Hepatocyte (in vitro differentiated cells): ENCODE data around the gene COL2A1. TPM values are rescaled to one million over a fixed set of nuclear protein-coding genes. Genes with fewer than 3 reads are reported as not detected.

ENCODE experiments used
- DNase-seq: peaks from one replicate; pipeline ENCODE4 v3.0.0-alpha.2; 2016; ENCODE audit warnings: low spot score
- H2AFZ ChIP-seq: fragments of 200-600 bp; sonication (generic); 2 replicates; pipeline ENCODE4 v1.6.0; 2016; ENCODE audit warnings: antibody characterized with exemption, mild to moderate bottlenecking
- H3K27ac ChIP-seq: fragments of 200-600 bp; sonication (generic); 2 replicates; pipeline ENCODE4 v1.5.1; 2016; ENCODE audit warnings: mild to moderate bottlenecking
- H3K27me3 ChIP-seq: fragments of 200-600 bp; sonication (generic); 2 replicates; pipeline ENCODE4 v1.6.1; 2016
- H3K36me3 ChIP-seq: fragments of 200-600 bp; sonication (generic); replicated peaks from 2 replicates; pipeline ENCODE4 v1.5.1; 2016; ENCODE audit warnings: low read depth; ENCODE audit not compliant: insufficient read depth
- H3K4me1 ChIP-seq: fragments of 200-600 bp; sonication (generic); 2 replicates; pipeline ENCODE4 v1.5.1; 2016; ENCODE audit warnings: mild to moderate bottlenecking, moderate library complexity; ENCODE audit not compliant: insufficient read depth
- H3K4me2 ChIP-seq: fragments of 200-600 bp; sonication (generic); 2 replicates; pipeline ENCODE4 v1.6.0; 2016
- H3K4me3 ChIP-seq: fragments of 200-600 bp; sonication (generic); 2 replicates; pipeline ENCODE4 v1.5.1; 2016; ENCODE audit warnings: mild to moderate bottlenecking
- H3K79me2 ChIP-seq: fragments of 200-600 bp; sonication (generic); 2 replicates; pipeline ENCODE4 v1.6.0; 2017; ENCODE audit warnings: mild to moderate bottlenecking
- H3K9me2 ChIP-seq: fragments of 200-600 bp; sonication (generic); replicated peaks from 2 replicates; pipeline ENCODE4 v1.6.0; 2017; ENCODE audit warnings: mild to moderate bottlenecking; ENCODE audit not compliant: insufficient read depth
- H3K9me3 ChIP-seq: fragments of 200-600 bp; sonication (generic); 2 replicates; pipeline ENCODE4 v1.5.1; 2016; ENCODE audit warnings: low read depth, mild to moderate bottlenecking
- H4K20me1 ChIP-seq: fragments of 200-600 bp; sonication (generic); 2 replicates; pipeline ENCODE4 v1.6.0; 2016; ENCODE audit warnings: mild to moderate bottlenecking; ENCODE audit not compliant: insufficient read depth, poor library complexity, severe bottlenecking
- CTCF ChIP-seq: fragments of 200-600 bp; sonication (generic); IDR thresholded peaks from 2 replicates; pipeline ENCODE4 v1.5.1; 2016; ENCODE audit warnings: antibody characterized with exemption, mild to moderate bottlenecking; ENCODE audit not compliant: poor library complexity
- EZH2 ChIP-seq: fragments of 200-600 bp; sonication (generic); IDR thresholded peaks from 2 replicates; pipeline ENCODE4 v1.6.1; 2016; ENCODE audit warnings: antibody characterized with exemption, mild to moderate bottlenecking, borderline replicate concordance
- EZH2phosphoT487 ChIP-seq: fragments of 200-600 bp; sonication (generic); IDR thresholded peaks from one replicate; pipeline ENCODE4 v1.6.1; 2018; ENCODE audit warnings: antibody characterized with exemption, mild to moderate bottlenecking, low read depth, moderate library complexity; ENCODE audit not compliant: unreplicated experiment, severe bottlenecking
- WGBS: methylation state at CpG from one replicate; pipeline ENCODE4 v1.1.6; 2016; ENCODE audit warnings: low lambda C conversion rate; ENCODE audit errors: missing lambda C conversion rate; 5-methylcytosine and 5-hydroxymethylcytosine counted together
- polyA plus RNA-seq: library from polyadenylated mRNA; unstranded; fragments of >200 nt; fragmentation: Nextera tagmentation; extraction: Ambion mirVana; gene quantifications from 2 replicates; pipeline ENCODE4 v1.2.1, GENCODE V29; 2016
- total RNA-seq: library from RNA; depleted of rRNA; stranded (reverse); fragments of >200 nt; gene quantifications from 2 replicates; pipeline ENCODE4 v1.2.3, GENCODE V29; 2014

COL2A1 gene
- total and polyA plus RNA-seq, 2 experiments from 2014 or later, result 52.5 to 57.9 TPM

GRCh38 chr12:48050174-48050573 is 45.9 kb upstream of the COL2A1 start:
- no peak for DNase-seq
- TF ChIP-seq EZH2phosphoT487, result no peak
- no peaks in the 10 kb centered on the region for H4K20me1 ChIP-seq
- over 99% methylated on average over 6 of the region's 6 CpGs for WGBS
- no peak overlapping the region for H2AFZ ChIP-seq
- H3K9me2 ChIP-seq, result no peaks in the 10 kb centered on the region
- no peaks in the 10 kb centered on the region for H3K27me3 ChIP-seq
- no peak overlapping the region for H3K4me2 ChIP-seq
- no peaks in the 10 kb centered on the region for H3K36me3 ChIP-seq
- H3K27ac ChIP-seq, result no peak overlapping the region
- no peaks in the 10 kb centered on the region for H3K4me1 ChIP-seq
- no peaks in the 10 kb centered on the region for H3K79me2 ChIP-seq
- no peaks in the 10 kb centered on the region for H3K9me3 ChIP-seq
- H3K4me3 ChIP-seq, result no peak overlapping the region

- Histone ChIP-seq H4K20me1 (no peaks in the 10 kb centered on the region), H3K9me3 (no peaks in the 10 kb centered on the region), H3K79me2 (no peaks in the 10 kb centered on the region), H2AFZ (no peak overlapping the region), H3K4me3 (no peak overlapping the region), H3K4me2 (no peak overlapping the region), H3K27ac (peak overlapping the region; percentile 24), H3K4me1 (no peaks in the 10 kb centered on the region), H3K9me2 (no peaks in the 10 kb centered on the region), H3K36me3 (no peaks in the 10 kb centered on the region), H3K27me3 (no peaks in the 10 kb centered on the region)
- WGBS, result 88% methylated on average over 2 of the region's 2 CpGs
- no peak for DNase-seq
- no peak for TF ChIP-seq EZH2
- TF ChIP-seq EZH2phosphoT487, result no peak
- TF ChIP-seq CTCF, result no peak
These were observed 41.8 kb upstream of the COL2A1 start for GRCh38 chr12:48045965-48046518.

GRCh38 chr12:48045061-48045846 is 41.0 kb upstream of the COL2A1 start:
- DNase-seq, result no peak
- no peaks in the 10 kb centered on the region for H3K9me2 ChIP-seq
- no peaks in the 10 kb centered on the region for H3K9me3 ChIP-seq
- H3K36me3 ChIP-seq, result no peaks in the 10 kb centered on the region
- H2AFZ ChIP-seq, result no peak overlapping the region
- no peaks in the 10 kb centered on the region for H3K27me3 ChIP-seq
- no peaks in the 10 kb centered on the region for H4K20me1 ChIP-seq
- H3K4me1 ChIP-seq, result peaks cover 5% of the 10 kb centered on the region
- no peak overlapping the region for H3K27ac ChIP-seq
- H3K4me2 ChIP-seq, result no peak overlapping the region
- no peaks in the 10 kb centered on the region for H3K79me2 ChIP-seq
- no peak overlapping the region for H3K4me3 ChIP-seq
- no peak for TF ChIP-seq EZH2
- 96% methylated on average over 6 of the region's 6 CpGs for WGBS

GRCh38 chr12:48044396-48044795 is 40.1 kb upstream of the COL2A1 start:
- Histone ChIP-seq H3K27ac (no peak overlapping the region), H3K4me3 (no peak overlapping the region), H3K27me3 (no peaks in the 10 kb centered on the region), H3K9me3 (no peaks in the 10 kb centered on the region), H3K36me3 (no peaks in the 10 kb centered on the region), H3K4me2 (no peak overlapping the region), H3K79me2 (no peaks in the 10 kb centered on the region), H2AFZ (no peak overlapping the region), H3K4me1 (peaks cover 5% of the 10 kb centered on the region), H4K20me1 (no peaks in the 10 kb centered on the region), H3K9me2 (no peaks in the 10 kb centered on the region)
- TF ChIP-seq CTCF (no peak), EZH2phosphoT487 (no peak), EZH2 (no peak)
- no peak for DNase-seq
- WGBS, result 96% methylated on average over 7 of the region's 7 CpGs
